Measurements from ENCODE around the gene FAM107B. TPM values are rescaled to one million over a fixed set of nuclear protein-coding genes. Genes with fewer than 3 reads are reported as not detected.

Gene FAM107B
- total RNA-seq, 4 donors from 2014 or later, result 7.3 to 15.6 (median 13.3) TPM

DNA sequence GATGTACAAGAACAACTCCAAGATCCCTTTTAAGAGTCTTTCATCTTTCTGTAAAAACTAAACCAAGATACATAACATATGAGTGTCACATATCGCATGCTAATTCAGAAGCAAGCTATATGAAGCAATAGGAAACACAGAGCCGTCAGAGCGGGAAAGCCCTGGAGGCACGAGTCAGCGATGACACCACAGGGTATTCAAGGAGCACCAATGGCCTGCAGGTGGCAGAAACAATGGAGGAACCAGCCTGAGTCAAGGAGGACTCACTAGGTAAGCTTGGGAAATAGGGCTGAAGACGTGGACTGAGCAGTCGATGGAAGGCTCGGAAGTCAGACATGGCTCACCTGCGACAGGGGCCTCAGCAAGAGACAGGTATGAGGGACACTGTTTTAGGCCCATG is 214.4 kb downstream of the FAM107B start:
- Histone ChIP-seq H3K4me3 (no peak overlapping the region), H3K27me3 (no peaks in the 10 kb centered on the region), H3K36me3 (no peaks in the 10 kb centered on the region), H3K9me3 (no peaks in the 10 kb centered on the region), H3K27ac (no peak overlapping the region), H3K4me1 (peaks cover 0 to 12% (median 0%) of the 10 kb centered on the region in 3 donors)
- no peak for ATAC-seq
- TF ChIP-seq POLR2A (IDR thresholded peaks at IDR 0.05) (no peak), EP300 (IDR thresholded peaks at IDR 0.05) (no peak), POLR2AphosphoS5 (IDR thresholded peaks at IDR 0.05) (no peak)
- TF ChIP-seq, protein P1, sequence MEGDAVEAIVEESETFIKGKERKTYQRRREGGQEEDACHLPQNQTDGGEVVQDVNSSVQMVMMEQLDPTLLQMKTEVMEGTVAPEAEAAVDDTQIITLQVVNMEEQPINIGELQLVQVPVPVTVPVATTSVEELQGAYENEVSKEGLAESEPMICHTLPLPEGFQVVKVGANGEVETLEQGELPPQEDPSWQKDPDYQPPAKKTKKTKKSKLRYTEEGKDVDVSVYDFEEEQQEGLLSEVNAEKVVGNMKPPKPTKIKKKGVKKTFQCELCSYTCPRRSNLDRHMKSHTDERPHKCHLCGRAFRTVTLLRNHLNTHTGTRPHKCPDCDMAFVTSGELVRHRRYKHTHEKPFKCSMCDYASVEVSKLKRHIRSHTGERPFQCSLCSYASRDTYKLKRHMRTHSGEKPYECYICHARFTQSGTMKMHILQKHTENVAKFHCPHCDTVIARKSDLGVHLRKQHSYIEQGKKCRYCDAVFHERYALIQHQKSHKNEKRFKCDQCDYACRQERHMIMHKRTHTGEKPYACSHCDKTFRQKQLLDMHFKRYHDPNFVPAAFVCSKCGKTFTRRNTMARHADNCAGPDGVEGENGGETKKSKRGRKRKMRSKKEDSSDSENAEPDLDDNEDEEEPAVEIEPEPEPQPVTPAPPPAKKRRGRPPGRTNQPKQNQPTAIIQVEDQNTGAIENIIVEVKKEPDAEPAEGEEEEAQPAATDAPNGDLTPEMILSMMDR (IDR thresholded peaks at IDR 0.05), result no peak
- 80 to 86% methylated on average over 6 to 9 of the region's 9 CpGs for WGBS, 2 donors (ENCODE audit: low coverage in 1 of 2)

DNA sequence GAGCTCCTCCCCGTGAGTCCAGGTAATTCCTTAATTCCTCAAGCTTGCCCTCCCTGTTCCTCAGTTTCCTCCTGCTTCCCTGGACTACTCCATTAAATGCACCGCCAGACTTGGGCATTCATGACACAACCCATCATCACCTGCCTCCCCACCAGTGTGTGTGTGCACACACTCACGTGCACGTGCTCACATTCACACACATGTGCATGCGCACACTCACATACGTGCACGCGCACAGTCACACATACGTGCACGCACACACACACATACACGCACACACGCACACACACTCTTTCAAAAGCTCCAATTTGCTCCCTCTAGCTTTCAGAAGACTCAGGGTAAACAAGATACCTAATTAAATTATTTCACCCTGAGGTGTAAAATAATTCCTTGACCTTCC is 216.7 kb downstream of the FAM107B start:
- WGBS, 2 donors (ENCODE audit: low coverage in 1 of 2), result 94 to 96% methylated on average over 6 to 12 of the region's 12 CpGs
- no peak for ATAC-seq
- H3K4me1 ChIP-seq, result peaks cover 0 to 31% (median 0%) of the 10 kb centered on the region in 3 donors

DNA sequence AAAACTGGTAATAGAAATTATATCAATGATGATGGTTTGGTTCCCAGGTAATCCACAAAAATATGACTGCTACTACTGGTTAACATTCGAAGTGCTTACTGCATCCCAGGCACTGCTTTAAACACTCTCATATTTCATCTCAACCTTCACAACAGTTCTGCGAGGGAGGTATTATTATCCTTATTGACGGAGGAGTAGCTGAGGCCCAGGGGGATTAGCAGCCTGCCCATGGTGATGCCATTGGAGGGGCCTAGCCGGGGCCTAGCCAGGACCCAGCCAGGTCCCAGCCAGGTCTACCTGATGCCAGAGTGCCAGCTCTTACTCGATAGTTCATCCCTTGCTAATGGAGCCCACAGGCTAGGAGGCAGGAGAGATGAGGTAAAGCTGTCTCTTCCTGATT is 217.1 kb downstream of the FAM107B start:
- H3K27ac ChIP-seq, result no peak overlapping the region
- ATAC-seq, result no peak
- H3K9me3 ChIP-seq, result no peaks in the 10 kb centered on the region
- H3K4me3 ChIP-seq, result no peak overlapping the region
- no peaks in the 10 kb centered on the region for H3K27me3 ChIP-seq
- TF ChIP-seq, protein P1 (IDR thresholded peaks at IDR 0.05), result no peak
- no peak for TF ChIP-seq EP300 (IDR thresholded peaks at IDR 0.05)
- H3K36me3 ChIP-seq, result no peaks in the 10 kb centered on the region
- 94% methylated on average over 3 to 4 of the region's 5 CpGs for WGBS, 2 donors (ENCODE audit: low coverage in 1 of 2)
- H3K4me1 ChIP-seq, result peaks cover 0 to 31% (median 0%) of the 10 kb centered on the region in 3 donors

More for the DNA sequence above, 216.7 kb downstream of the FAM107B start:
- no peak overlapping the region for H3K4me3 ChIP-seq
- no peaks in the 10 kb centered on the region for H3K36me3 ChIP-seq
- TF ChIP-seq, protein P1 (IDR thresholded peaks at IDR 0.05), result no peak
- no peak for TF ChIP-seq EP300 (IDR thresholded peaks at IDR 0.05)
- TF ChIP-seq POLR2A (IDR thresholded peaks at IDR 0.05), result no peak
- TF ChIP-seq POLR2AphosphoS5 (IDR thresholded peaks at IDR 0.05), result no peak
- H3K27me3 ChIP-seq, result no peaks in the 10 kb centered on the region
- no peaks in the 10 kb centered on the region for H3K9me3 ChIP-seq
- H3K27ac ChIP-seq, result no peak overlapping the region

DNA sequence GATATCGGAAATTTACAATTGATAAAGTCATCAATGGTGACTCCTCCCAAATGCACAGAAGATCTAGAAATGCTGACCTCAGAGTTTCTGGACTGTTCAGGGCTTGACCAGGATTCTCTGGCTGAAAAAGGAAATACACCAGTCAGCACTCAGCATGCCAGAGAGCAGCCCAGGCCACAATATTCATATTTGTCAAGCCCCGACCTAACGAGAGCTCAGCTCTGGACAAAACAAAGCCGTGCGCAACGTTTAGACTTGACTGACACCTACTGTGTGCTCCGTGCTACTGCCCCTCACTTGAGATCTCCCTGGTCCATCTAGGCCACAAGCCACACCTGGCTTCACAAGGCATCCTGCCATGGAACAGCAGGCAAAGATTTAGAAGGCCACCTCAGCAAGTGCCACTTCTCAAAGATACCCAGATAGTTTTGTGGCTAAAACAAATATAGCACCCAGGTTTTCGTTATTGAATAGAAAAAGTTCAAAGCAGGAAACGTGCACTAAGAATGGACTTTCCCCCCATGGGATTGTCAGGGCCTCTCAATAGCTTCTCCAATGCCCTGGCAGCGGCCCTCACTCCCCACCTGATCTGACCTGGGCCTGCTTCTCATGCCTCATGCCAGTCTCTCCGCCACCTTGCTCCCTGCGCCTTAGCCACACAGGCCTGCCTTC is 218.3 kb downstream of the FAM107B start:
- TF ChIP-seq EP300 (IDR thresholded peaks at IDR 0.05) (no peak), POLR2A (IDR thresholded peaks at IDR 0.05) (no peak), POLR2AphosphoS5 (IDR thresholded peaks at IDR 0.05) (no peak)
- TF ChIP-seq, protein P1 (IDR thresholded peaks at IDR 0.05), result no peak
- H3K4me1 ChIP-seq, result peaks cover 0 to 31% (median 0%) of the 10 kb centered on the region in 3 donors
- no peak overlapping the region for H3K4me3 ChIP-seq
- WGBS, 2 donors (ENCODE audit: low coverage in 1 of 2), result 79 to 87% methylated on average over 6 to 10 of the region's 12 CpGs
- peak overlapping the region in 2 of 4 donors; percentile 11 to 20 for H3K27ac ChIP-seq
- no peaks in the 10 kb centered on the region for H3K27me3 ChIP-seq
- no peaks in the 10 kb centered on the region for H3K9me3 ChIP-seq
- H3K36me3 ChIP-seq, result no peaks in the 10 kb centered on the region
- peak; percentile 41 for ATAC-seq

DNA sequence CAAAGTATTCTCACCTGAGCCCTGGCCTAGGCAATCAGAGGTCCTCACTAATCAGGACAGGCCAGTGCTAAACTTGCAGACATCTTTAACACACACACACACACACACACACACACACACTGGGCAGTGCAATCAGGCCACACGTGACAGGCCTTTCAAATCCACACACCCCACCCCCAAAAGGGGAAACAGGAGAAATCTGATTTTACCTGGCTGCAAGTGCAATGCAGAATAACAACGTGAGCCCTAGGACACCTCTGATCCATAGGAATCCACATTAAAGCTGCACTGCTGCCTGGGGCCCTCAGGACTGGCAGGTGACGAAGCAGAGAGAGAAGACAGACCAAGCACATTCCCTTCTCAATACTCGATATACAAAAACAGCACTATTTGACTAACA is 218.9 kb downstream of the FAM107B start:
- H3K9me3 ChIP-seq, result no peaks in the 10 kb centered on the region
- no peaks in the 10 kb centered on the region for H3K36me3 ChIP-seq
- TF ChIP-seq POLR2AphosphoS5 (IDR thresholded peaks at IDR 0.05) (no peak), POLR2A (IDR thresholded peaks at IDR 0.05) (no peak), EP300 (IDR thresholded peaks at IDR 0.05) (no peak)
- TF ChIP-seq, protein P1 (IDR thresholded peaks at IDR 0.05), result no peak
- ATAC-seq, result no peak
- H3K27me3 ChIP-seq, result no peaks in the 10 kb centered on the region
- 40 to 63% methylated on average over 1 to 2 of the region's 4 CpGs for WGBS, 2 donors (ENCODE audit: low coverage in 1 of 2)
- H3K4me1 ChIP-seq, result peaks cover 0 to 31% (median 0%) of the 10 kb centered on the region in 3 donors
- no peak overlapping the region for H3K4me3 ChIP-seq
- H3K27ac ChIP-seq, result peak overlapping the region in 1 of 4 donors; percentile 11

Data from gastroesophageal sphincter (tissue), 4 donors.